ENCODE results near the gene CD82.
A peak's percentile ranks its signal among the peaks of the same experiment; 100 is the strongest.

Gene CD82

DNA sequence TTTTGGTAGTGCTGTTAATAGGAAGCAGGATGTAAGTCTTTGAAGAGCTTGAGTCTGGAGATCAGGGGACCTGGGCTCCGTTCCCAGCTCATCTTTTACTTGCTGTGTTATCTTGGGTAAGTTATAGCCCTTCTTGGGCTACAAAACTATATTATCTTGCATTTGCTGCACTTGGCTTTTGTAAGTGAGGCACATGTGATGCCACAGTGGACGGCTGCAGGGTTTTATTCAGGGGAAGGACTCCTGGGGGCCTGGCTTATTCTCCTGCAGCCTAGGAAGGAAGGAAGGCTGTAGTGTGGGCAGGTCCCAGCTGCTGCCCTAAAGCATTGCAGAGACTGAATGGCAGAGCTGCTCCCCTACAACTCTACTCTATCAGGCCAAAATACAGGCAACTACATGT is 6.4 kb downstream of the CD82 start:
- Histone ChIP-seq H3K9ac (ENCODE audit: low read length) (no peak overlapping the region), H3K27me3 (ENCODE audit: control insufficient read depth in 1 of 2, insufficient read depth in 1 of 2, low read length in 2 of 2) (no peaks in the 10 kb centered on the region), H2BK5ac (ENCODE audit: low read depth, low read length, poor library complexity, severe bottlenecking) (no peak overlapping the region), H3K9me3 (ENCODE audit: control insufficient read depth, low read length) (no peaks in the 10 kb centered on the region), H3K4me2 (ENCODE audit: low read length, poor library complexity, severe bottlenecking) (no peak overlapping the region), H4K8ac (ENCODE audit: low read length) (no peak overlapping the region), H3K4ac (ENCODE audit: low read depth in 1 of 2, low read length in 2 of 2) (peak overlapping the region in 1 of 2 experiments; percentile 32), H3K79me1 (replicated peaks; ENCODE audit: low read length, poor library complexity, severe bottlenecking) (no peaks in the 10 kb centered on the region), H3K27ac (ENCODE audit: low read length, poor library complexity, severe bottlenecking) (peak overlapping the region; percentile 43), H2BK15ac (ENCODE audit: low read depth, poor library complexity, severe bottlenecking) (no peak overlapping the region), H3K4me3 (ENCODE audit: insufficient read depth in 1 of 2, low read depth in 1 of 2, low read length in 2 of 2) (no peak overlapping the region), H2AFZ (ENCODE audit: low read depth, low read length) (no peak overlapping the region), H2BK12ac (ENCODE audit: low read length in 2 of 2) (peak overlapping the region; percentile 12 to 29), H4K91ac (ENCODE audit: low read length) (no peak overlapping the region), H2AK5ac (ENCODE audit: low read length, severe bottlenecking) (no peak overlapping the region), H3K36me3 (ENCODE audit: control insufficient read depth in 1 of 2, insufficient read depth in 2 of 2, low read depth in 1 of 2, low read length in 2 of 2) (peaks cover 0 to 35% of the 10 kb centered on the region in 2 experiments), H3K23ac (ENCODE audit: low read length in 2 of 2) (no peak overlapping the region), H2BK120ac (ENCODE audit: low read depth, low read length) (no peak overlapping the region), H3K14ac (ENCODE audit: low read length in 2 of 2) (no peak overlapping the region), H3K4me1 (ENCODE audit: control insufficient read depth, insufficient read depth, low read depth, low read length) (peaks cover 64% of the 10 kb centered on the region), H3K18ac (ENCODE audit: low read depth in 1 of 2, low read length in 2 of 2) (peak overlapping the region; percentile 45 to 79)
- peak; percentile 23 for DNase-seq
- WGBS: 17% methylated on average over 2 of the region's 2 CpGs

GRCh38 chr11:44572436-44572835 is 7.0 kb downstream of the CD82 start:
- H3K23ac ChIP-seq (ENCODE audit: low read length in 2 of 2): no peak overlapping the region
- H3K79me1 ChIP-seq (replicated peaks; ENCODE audit: low read length, poor library complexity, severe bottlenecking): no peaks in the 10 kb centered on the region
- H4K91ac ChIP-seq (ENCODE audit: low read length): no peak overlapping the region
- no peak overlapping the region for H4K8ac ChIP-seq (ENCODE audit: low read length)
- H3K9me3 ChIP-seq (ENCODE audit: control insufficient read depth, low read length): no peaks in the 10 kb centered on the region
- H3K14ac ChIP-seq (ENCODE audit: low read length in 2 of 2): no peak overlapping the region
- H2BK5ac ChIP-seq (ENCODE audit: low read depth, low read length, poor library complexity, severe bottlenecking): no peak overlapping the region
- no peaks in the 10 kb centered on the region for H3K27me3 ChIP-seq (ENCODE audit: control insufficient read depth in 1 of 2, insufficient read depth in 1 of 2, low read length in 2 of 2)
- peak overlapping the region; percentile 49 to 81 for H2BK12ac ChIP-seq (ENCODE audit: low read length in 2 of 2)
- no peak overlapping the region for H3K4me2 ChIP-seq (ENCODE audit: low read length, poor library complexity, severe bottlenecking)
- peaks cover 64% of the 10 kb centered on the region for H3K4me1 ChIP-seq (ENCODE audit: control insufficient read depth, insufficient read depth, low read depth, low read length)
- H2BK120ac ChIP-seq (ENCODE audit: low read depth, low read length): peak overlapping the region; percentile 86
- H3K36me3 ChIP-seq (ENCODE audit: control insufficient read depth in 1 of 2, insufficient read depth in 2 of 2, low read depth in 1 of 2, low read length in 2 of 2): peaks cover 0 to 40% of the 10 kb centered on the region in 2 experiments
- no peak for DNase-seq
- 99% methylated on average over 7 of the region's 7 CpGs for WGBS
- H3K18ac ChIP-seq (ENCODE audit: low read depth in 1 of 2, low read length in 2 of 2): peak overlapping the region; percentile 50 to 81
- peak overlapping the region; percentile 4 for H2AK5ac ChIP-seq (ENCODE audit: low read length, severe bottlenecking)
- no peak overlapping the region for H2BK15ac ChIP-seq (ENCODE audit: low read depth, poor library complexity, severe bottlenecking)
- H2AFZ ChIP-seq (ENCODE audit: low read depth, low read length): no peak overlapping the region
- H3K4ac ChIP-seq (ENCODE audit: low read depth in 1 of 2, low read length in 2 of 2): peak overlapping the region; percentile 47 to 61
- no peak overlapping the region for H3K27ac ChIP-seq (ENCODE audit: low read length, poor library complexity, severe bottlenecking)
- no peak overlapping the region for H3K9ac ChIP-seq (ENCODE audit: low read length)
- no peak overlapping the region for H3K4me3 ChIP-seq (ENCODE audit: insufficient read depth in 1 of 2, low read depth in 1 of 2, low read length in 2 of 2)

- Histone ChIP-seq H4K91ac (ENCODE audit: low read length) (peak overlapping the region; percentile 54), H3K9ac (ENCODE audit: low read length) (no peak overlapping the region), H3K4me2 (ENCODE audit: low read length, poor library complexity, severe bottlenecking) (no peak overlapping the region), H2BK5ac (ENCODE audit: low read depth, low read length, poor library complexity, severe bottlenecking) (no peak overlapping the region), H3K18ac (ENCODE audit: low read depth in 1 of 2, low read length in 2 of 2) (peak overlapping the region; percentile 50 to 81), H3K4me1 (ENCODE audit: control insufficient read depth, insufficient read depth, low read depth, low read length) (peaks cover 67% of the 10 kb centered on the region), H3K27ac (ENCODE audit: low read length, poor library complexity, severe bottlenecking) (no peak overlapping the region), H4K8ac (ENCODE audit: low read length) (peak overlapping the region; percentile 35), H2BK120ac (ENCODE audit: low read depth, low read length) (peak overlapping the region; percentile 86), H3K14ac (ENCODE audit: low read length in 2 of 2) (no peak overlapping the region), H3K27me3 (ENCODE audit: control insufficient read depth in 1 of 2, insufficient read depth in 1 of 2, low read length in 2 of 2) (no peaks in the 10 kb centered on the region), H3K79me1 (replicated peaks; ENCODE audit: low read length, poor library complexity, severe bottlenecking) (no peaks in the 10 kb centered on the region), H3K4ac (ENCODE audit: low read depth in 1 of 2, low read length in 2 of 2) (peak overlapping the region; percentile 45 to 61), H3K9me3 (ENCODE audit: control insufficient read depth, low read length) (no peaks in the 10 kb centered on the region), H2BK12ac (ENCODE audit: low read length in 2 of 2) (peak overlapping the region; percentile 49 to 81), H3K23ac (ENCODE audit: low read length in 2 of 2) (no peak overlapping the region), H2BK15ac (ENCODE audit: low read depth, poor library complexity, severe bottlenecking) (peak overlapping the region; percentile 68), H3K36me3 (ENCODE audit: control insufficient read depth in 1 of 2, insufficient read depth in 2 of 2, low read depth in 1 of 2, low read length in 2 of 2) (peaks cover 0 to 40% of the 10 kb centered on the region in 2 experiments), H2AK5ac (ENCODE audit: low read length, severe bottlenecking) (peak overlapping the region; percentile 4), H2AFZ (ENCODE audit: low read depth, low read length) (no peak overlapping the region), H3K4me3 (ENCODE audit: insufficient read depth in 1 of 2, low read depth in 1 of 2, low read length in 2 of 2) (no peak overlapping the region)
- WGBS: 92% methylated on average over 13 of the region's 16 CpGs
- DNase-seq: no peak
These were observed 7.4 kb downstream of the CD82 start for GRCh38 chr11:44572884-44573283.

GRCh38 chr11:44573333-44573732 is 7.9 kb downstream of the CD82 start:
- H3K4ac ChIP-seq (ENCODE audit: low read depth in 1 of 2, low read length in 2 of 2): peak overlapping the region; percentile 64 to 77
- peak overlapping the region; percentile 73 to 92 for H2BK12ac ChIP-seq (ENCODE audit: low read length in 2 of 2)
- peak overlapping the region; percentile 48 for H4K91ac ChIP-seq (ENCODE audit: low read length)
- H4K8ac ChIP-seq (ENCODE audit: low read length): peak overlapping the region; percentile 49
- H3K23ac ChIP-seq (ENCODE audit: low read length in 2 of 2): peak overlapping the region in 1 of 2 experiments; percentile 65
- no peaks in the 10 kb centered on the region for H3K9me3 ChIP-seq (ENCODE audit: control insufficient read depth, low read length)
- H2AK5ac ChIP-seq (ENCODE audit: low read length, severe bottlenecking): peak overlapping the region; percentile 10
- peak overlapping the region; percentile 93 for H2BK120ac ChIP-seq (ENCODE audit: low read depth, low read length)
- no peaks in the 10 kb centered on the region for H3K27me3 ChIP-seq (ENCODE audit: control insufficient read depth in 1 of 2, insufficient read depth in 1 of 2, low read length in 2 of 2)
- no peak overlapping the region for H2BK5ac ChIP-seq (ENCODE audit: low read depth, low read length, poor library complexity, severe bottlenecking)
- no peak overlapping the region for H2AFZ ChIP-seq (ENCODE audit: low read depth, low read length)
- H3K14ac ChIP-seq (ENCODE audit: low read length in 2 of 2): peak overlapping the region in 1 of 2 experiments; percentile 84
- H3K9ac ChIP-seq (ENCODE audit: low read length): no peak overlapping the region
- peak overlapping the region; percentile 89 for H3K27ac ChIP-seq (ENCODE audit: low read length, poor library complexity, severe bottlenecking)
- 74% methylated on average over 3 of the region's 3 CpGs for WGBS
- H3K79me1 ChIP-seq (replicated peaks; ENCODE audit: low read length, poor library complexity, severe bottlenecking): no peaks in the 10 kb centered on the region
- no peak overlapping the region for H3K4me3 ChIP-seq (ENCODE audit: insufficient read depth in 1 of 2, low read depth in 1 of 2, low read length in 2 of 2)
- H2BK15ac ChIP-seq (ENCODE audit: low read depth, poor library complexity, severe bottlenecking): no peak overlapping the region
- H3K4me1 ChIP-seq (ENCODE audit: control insufficient read depth, insufficient read depth, low read depth, low read length): peaks cover 66% of the 10 kb centered on the region
- peaks cover 0 to 43% of the 10 kb centered on the region in 2 experiments for H3K36me3 ChIP-seq (ENCODE audit: control insufficient read depth in 1 of 2, insufficient read depth in 2 of 2, low read depth in 1 of 2, low read length in 2 of 2)
- H3K4me2 ChIP-seq (ENCODE audit: low read length, poor library complexity, severe bottlenecking): no peak overlapping the region
- DNase-seq: peak; percentile 21
- H3K18ac ChIP-seq (ENCODE audit: low read depth in 1 of 2, low read length in 2 of 2): peak overlapping the region; percentile 53 to 82
